ENCODE results near the gene RNF157.

Gene RNF157

DNA sequence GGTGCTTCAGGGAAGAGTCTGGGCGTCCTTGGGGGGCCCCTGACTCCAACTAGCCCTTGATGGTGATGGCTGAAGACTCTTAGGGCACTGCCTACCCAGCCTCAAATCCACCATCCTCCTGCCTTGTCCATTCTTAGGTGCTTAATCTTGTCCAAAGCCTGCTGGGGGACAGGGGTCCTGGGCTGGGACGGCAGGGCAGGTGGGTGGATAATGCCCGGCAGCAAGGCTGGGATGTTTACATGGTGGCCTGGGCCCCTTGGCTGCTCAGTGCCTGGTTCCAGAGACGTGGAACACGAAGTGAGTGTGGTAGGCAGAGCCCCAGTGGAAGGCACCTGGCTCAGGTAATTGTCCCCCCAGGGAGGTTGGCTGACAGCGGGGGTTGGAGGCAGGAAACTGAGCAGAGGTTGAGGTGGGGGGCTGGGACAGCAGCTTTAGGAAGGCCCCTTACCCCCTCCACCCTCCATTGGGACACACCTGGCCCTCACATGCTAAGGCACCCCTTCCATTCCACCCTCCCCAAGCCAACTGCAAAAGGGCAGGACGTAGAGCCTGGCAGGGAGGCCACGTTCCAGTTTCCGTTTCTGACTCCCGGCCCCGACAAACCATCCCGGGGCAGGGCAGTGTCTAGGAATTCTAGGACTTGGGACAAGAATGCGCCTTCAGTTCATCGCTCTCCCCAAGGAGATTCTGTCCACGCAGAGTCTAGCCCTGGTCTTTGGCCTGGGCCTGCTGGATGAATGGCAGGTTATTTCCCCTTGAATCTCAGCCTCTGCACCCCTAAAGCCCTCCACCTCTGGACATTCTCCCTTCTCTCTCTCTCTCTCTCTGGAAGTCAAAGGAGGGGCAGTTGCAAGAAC, 101.2 kb downstream of the RNF157 start:
- DNase-seq: no peak

DNA sequence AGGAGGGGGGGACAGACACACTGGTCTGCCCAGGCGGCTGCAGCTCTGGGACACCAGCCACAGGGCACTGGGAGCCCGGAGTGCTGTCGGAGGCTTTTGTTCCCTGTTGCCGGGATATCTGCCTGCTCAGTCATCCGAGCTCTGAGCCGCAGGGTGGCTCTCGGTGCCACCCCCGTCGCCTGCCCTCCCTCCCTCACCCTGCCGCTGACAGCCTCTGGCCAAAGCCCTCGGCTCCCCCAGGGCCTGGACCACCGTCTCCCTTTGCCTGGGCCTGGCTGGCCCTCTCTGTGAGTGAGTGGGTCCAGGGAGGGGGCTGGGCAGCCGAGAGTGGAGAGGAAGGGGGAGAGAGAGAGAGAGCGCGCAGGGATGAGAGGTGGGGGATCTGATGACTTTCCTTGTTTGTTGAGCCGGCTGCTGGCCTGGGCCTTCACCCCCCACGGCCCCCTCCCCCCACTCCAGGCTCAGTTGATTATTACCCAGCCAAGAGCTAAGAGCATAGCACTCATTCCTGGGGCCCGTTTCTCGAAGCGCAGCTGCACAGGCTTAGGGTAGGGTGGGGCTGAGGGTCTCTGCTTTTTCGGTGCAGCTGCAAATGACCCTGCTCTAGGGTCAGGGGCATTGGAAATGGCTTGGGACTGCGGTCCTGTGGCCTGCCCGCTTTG, 101.9 kb downstream of the RNF157 start:
- no peak for DNase-seq

DNA sequence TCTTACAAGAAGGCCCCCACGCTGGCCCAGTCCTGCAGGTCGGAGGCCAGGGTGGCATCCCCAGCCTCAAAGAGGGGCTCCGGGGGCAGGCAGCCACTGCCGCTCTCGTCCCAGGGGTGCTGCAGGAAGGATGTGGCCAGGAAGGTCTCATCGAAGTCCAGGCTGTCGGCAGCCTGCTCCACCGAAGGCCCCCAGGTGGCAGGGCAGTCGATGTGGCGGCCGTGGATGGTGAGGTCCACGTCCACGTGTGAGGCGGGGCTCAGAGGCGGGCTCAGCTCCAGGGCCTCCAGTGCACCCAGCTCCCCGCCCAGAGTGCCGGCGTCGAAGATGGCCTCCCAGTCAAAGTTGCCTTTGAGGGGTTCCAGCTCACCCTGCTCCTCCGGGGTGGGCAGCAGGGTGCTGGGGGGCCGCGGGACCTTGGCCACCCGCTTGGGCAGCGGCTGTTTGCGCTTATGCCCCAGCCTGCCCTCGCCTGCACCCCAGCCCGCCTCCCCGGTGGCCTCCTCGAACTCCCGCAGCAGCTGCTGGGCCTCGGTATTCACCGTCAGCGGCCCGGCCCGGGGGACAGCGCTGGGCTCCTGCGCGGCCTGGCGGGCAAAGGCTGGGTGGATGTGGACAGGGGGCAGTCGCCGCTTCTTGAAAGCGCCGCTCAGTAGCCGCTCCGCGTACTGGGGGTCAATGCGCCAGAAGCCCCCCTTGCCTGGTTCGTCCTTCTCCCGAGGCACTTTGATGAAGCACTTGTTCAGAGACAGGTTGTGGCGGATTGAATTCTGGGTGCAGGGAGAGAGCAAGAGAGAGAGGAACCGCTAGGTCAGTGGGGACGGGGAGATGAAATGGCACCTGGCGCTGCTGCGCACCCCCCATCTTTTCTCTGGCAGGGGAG, 102.7 kb downstream of the RNF157 start:
- no peak for DNase-seq

DNA sequence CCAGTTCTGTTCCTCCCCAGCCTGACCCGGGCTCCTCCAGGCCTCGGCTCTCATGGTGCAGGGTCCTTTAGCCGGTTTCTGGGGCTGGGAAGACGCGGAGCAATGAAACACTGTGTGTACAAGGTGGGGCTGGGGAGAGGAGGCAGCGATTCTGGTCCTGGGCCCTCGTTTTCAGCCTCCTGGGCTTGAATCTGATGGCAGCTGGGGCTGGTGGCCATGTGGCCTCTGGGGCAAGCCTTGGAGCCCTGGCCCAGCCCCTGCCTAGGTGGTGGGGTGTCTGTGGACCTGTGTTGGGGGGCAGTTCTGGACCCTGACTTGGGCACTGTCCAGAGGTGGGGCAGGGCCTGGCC, 103.3 kb downstream of the RNF157 start:
- no peak for DNase-seq

DNA sequence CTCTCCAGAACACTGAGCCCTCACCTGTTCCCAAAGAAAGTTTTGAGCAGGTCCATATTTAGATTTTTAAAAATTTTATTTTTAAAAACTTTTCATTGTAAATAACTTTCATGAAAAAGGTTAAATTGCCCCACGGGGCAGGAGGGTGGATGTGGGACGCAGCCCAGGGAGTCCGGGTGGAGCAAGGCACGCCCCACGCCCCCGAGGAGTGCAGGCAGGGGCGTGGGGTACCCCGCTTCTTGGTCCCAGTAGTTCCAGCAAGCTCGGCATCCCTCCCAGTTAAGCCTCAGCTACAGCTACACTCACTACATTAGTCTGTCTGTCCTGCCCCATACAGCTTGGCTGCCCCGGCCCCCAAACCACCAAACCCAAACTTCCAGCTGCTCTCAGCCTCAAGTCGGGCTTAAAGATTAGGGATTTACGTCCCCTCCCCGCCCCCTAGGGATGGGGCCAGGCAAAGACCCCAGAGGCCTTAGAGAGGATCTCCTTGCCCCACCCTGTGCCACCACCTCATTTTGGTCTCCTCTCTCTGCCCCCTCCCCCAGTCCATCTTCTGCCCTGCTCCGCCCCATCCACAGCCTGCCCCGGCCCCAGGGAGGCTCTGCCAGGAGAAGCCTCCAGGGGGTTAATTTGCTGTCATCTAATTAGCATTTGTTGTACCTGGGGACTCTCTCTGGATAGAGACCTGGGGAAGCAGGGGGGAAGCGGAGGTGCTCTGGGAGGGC, 103.9 kb downstream of the RNF157 start:
- no peak for DNase-seq

DNA sequence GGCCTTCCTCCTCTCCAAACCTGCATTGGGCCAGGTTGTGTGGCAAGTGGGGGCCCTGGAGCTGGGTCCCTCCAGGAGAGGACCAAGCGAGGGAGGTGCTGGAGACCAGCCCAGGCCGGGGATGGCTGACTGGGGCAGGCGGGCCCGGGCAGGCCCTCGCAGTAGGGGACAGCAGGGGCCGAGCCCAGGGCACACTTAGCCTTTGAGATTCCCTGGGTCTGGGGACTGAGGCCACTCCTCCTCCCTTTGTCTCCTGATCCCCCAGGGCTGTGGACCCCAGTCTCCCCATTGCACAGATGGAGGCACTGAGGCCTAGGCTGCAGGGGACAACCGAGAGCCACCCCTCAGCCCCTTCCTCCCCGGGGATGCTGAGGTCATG, 104.5 kb downstream of the RNF157 start:
- DNase-seq: no peak

DNA sequence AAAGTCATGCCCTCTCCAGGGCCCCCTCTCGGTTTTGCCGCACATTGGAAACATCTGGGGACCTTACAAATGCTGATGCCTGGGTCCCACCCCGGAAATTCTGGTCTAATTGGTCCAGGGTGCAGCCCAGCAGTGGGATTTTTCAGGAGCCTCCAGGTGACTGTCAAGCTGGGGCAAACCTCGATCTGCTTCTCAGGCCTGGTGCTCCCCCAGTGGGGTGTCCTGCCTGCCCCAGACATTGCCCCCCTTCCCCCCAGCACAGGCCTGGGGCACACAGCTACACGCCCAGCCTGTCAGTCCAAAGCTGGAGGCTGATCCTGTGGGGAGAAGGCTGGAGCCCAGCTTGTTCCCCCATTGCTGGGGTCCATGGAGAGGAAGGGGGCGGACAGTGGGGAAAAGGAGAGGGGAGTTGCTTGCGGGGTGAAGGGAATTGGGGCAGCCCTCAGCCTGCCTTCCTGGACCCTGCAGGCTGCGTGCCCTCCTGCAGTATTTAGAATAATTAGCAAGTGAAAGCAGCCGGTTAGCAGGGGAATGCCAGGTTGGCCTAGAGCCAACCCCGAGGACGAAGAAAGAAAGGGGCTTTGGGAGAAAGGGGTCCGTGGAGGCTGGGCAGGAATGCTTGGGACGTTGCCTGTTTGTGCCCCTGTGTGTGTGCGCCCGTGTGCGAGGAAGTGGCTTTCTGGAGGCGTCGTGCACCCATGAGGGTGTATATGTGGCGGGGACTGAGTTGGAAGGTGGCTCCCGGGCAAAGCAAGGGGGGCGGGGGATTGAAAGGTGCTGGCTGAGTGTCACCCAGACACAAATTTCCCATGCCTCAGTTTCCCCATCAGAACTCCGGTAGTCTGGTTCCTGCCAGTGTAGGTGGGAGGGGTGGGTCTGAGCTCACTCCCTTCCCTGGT, 105.1 kb downstream of the RNF157 start:
- DNase-seq: no peak

DNA sequence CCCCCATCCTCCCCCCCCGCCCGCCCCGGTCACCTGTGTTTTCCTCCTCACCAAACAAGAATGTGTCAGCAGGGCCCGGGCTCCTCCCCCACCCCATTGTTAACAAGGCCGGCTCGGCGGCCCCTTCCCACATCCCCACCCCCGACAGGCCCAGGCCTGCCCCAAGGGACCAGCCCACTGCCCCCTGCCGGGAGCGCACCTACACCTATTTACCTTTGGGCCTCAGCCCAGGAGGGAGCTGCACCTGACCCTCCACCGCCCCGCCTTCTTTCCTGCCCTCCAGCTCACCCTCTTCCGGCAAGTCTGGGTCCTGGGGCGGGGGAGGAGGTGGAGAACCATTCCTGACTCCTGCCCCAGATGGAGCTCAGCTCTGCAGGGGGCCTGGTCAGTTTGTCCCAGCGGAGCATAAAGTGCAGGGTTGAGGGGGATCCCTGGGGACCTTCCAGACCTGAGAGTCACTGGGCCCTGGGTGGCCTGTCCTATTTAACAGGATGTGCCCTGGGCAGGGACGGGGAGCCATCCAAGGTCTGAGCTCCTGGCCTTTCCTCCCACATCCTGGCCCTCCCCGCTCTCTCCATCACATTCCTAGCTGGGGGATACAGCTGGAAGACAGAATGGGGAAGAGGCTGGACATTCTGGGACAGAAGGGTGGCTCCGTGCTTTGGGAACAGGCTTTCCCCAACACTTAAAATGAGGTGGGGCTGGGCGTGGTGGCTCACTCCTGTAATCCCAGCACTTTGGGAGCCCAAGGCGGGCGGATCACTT, 107.5 kb downstream of the RNF157 start:
- DNase-seq: no peak

DNA sequence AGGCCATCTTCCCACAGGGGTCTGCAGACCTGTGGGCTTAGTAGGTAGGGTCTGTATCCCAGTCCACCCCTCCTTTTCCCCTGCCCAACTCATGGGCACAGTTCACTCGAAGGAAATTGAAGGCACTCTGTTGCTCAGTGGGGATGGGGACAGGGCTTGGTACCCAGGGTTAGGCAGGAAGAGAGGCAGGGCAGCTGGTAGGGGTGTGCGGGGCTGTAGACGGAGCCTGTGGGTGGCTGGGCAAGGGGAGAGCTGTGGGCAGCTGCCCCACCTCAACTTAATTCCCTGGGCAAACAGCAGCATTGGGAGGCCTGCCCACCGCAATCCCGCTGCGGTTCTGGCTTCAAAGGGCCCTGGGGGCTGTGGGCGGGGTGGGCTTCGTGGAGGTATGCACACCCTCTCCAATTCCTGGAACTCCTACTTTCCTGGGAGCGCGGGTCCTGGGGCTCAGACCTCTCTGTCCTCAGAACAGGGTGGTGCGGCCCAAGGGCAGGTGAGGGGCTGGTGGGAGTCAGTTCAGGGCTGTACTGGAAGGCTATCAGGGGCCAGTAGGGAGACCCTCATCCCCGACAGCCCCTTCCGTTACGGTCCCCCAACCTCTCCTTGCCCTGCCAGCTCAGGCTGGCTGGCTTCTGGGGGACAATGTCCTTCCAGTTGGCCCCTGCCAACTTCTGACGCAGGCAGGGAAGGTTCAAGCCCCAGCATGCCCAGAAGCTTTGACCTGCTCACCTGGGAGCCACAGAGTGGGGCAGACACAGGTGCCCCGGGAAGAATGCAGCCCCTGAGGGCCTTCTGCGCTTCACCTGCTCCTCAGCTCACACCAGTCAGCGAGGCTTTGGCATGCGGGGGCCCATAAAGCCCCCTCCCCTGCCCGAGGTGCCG, 108.4 kb downstream of the RNF157 start:
- DNase-seq: no peak

DNA sequence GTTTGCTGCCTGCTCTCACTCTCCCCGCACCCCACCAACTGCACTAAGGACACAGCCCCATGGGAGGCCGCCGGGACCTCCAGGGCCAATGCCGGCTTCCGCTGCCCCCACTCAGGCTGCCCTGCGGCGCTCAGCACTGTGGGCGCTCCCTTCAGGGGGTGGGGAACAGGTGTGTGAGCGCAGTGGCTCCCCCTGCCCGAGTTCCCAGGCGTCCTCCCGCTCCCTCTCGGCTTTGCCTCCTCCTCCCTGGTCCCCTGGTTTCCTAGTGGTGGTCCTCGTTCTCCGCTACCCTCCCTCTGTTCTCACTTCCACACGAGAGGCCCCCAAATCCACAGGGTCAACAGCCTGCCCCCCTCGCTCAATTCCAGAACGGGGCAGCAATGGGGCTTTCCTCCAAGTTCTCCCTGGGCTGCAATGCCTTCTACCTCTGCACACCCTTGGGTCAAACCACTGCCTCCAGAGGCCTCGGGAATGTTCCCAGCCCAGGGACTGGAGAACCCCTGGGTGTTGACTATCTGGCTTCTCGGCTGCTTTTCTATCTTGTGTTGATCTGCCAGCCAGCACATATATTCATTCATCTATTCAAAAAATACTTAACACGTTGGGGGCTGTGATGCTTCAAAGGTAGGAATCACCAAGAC, 109.1 kb downstream of the RNF157 start:
- no peak for DNase-seq

DNA sequence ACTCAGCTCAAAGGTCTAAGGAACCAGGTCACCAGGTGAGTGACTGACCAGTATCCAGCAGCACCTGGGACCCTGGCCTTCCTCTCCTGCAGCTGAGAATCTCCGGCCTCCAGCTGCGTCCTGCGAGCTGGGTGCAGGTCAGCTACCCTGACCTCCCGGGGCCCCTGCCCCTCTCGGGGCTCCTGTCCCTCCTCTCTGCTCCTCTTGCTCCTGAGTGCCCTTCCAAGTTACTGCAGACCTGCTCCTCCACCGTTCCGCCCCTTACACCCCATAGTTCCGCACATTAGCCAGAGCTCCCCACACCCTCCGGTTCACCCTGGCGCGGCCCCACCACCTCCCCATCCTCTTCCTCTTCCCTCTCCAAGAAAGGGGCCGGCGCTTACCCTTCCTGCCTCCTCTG, 109.8 kb downstream of the RNF157 start:
- DNase-seq: no peak

DNA sequence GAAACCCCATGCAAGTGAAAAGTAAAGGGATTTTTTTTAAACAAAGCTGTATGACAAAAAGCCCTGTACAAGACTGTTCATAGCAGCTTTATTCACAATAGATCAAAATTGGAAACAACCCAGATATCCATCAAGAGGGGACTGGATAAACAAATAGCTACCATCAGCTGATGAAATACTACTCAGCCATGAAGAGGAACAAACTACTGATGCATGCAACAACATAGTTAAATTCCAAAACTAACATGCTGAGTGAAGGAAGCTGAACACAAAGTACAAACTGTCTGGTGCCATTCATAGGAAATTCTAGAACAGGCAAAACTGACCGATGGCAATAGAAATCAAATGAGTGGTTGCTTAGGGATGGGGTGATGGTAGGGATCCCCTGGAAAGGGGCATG, 114.4 kb downstream of the RNF157 start:
- no peak for DNase-seq

DNA sequence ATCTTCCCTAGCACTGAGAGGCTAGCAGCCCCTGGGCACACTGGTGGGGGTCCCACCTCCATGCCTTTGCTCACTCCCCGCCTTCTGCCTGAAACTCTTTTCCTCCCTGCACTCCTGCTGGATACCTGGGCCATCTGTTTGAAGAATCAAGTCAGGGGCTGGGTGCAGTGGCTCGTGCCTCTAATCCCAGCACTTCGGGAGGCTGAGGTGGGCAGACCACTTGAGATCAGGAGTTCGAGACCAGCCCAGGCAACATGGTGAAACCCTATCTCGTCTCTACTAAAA, 115.0 kb downstream of the RNF157 start:
- no peak for DNase-seq

DNA sequence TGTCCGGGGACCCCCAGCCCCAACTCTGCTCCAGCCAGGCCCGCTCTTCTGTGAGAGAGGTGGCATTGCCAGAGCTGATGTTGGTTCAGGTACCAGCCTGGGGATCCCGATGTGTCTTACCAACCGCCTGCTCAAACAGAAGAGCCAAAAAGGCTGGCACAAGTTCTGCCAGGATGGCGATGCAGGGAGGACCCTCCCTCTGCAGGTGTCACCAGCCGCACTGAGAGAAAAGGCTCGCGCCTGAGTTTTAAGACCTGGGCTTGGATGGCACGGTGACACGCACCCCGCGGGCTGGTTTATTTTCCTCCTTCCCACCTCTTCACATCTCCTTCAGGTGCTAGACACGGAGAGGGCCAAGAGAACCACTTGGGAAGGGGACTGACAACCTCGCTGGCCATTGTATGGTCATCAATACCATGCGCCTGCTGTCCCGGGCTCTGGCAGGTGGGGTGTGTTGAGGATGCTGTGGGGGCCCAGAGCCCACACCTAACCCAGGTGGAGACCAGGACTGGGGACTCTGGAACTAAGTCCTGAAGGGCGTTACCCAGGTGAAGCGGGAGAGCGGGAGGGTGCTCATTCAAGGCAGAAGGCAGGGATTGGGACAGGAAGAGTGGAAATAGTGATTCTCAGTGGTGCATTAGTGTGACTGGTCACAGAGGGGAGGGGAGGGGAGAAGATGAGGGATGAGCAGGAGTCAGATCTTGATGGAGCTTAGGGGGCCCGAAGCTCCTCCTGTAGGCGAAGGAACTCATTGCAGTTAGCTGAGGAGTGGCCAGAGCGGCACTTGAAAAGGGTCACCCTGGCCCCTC, 115.5 kb downstream of the RNF157 start:
- DNase-seq: no peak

DNA sequence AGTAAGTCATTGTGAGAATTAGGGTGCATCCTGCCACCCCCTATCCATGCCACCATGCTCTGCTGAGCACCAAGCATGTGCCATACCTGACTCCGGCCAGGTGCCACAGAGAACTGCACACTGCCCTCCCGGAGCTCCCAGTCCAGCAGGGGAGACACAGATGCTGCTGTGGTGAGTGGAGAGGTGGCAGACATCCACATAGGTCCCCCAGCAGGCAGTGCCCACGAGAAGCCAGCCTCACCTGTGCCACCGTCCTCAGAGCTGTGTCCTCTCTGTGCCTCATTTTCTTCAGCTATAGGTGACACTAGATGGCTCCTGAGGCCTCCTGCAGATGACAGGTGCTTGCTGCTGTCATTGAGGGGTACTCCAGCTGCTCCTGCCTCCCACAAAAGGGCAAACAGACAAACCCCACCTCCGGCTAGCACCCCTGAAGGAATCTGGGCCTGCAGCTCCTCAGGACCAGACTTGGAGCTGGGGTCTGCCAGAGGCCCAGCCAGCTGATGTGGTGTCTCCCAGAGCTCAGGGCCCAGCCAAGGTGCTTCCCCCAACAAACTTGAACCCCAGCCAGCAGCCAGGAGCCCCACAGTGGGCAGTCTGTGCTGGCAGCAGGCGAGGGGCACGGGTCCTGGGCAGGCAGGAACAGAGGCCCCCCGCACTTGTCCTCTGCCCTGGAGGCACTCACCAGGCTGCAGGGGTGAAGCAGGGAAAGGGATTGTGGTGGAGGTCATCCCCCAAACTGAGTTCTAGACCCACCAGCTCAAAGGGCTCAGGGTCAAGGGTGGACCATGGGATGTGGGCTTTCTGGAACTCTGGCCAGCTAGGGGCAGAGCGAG, 116.3 kb downstream of the RNF157 start:
- DNase-seq: no peak

DNA sequence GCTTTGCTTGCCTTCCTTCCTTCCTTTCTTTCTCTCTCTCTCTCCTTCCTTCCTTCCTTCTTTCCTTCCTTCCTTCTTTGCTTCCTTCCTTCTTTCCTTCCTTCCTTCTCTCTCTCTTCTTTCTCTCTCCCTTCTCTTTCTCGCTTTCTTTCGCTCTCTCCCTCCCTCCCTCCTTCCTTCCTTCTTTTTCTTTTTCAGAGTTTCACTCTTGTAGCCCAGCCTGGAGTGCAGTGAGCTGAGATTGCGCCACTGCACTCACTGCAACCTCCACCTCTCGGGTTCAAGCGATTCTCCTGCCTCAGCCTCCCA, 117.1 kb downstream of the RNF157 start:
- no peak for DNase-seq

DNA sequence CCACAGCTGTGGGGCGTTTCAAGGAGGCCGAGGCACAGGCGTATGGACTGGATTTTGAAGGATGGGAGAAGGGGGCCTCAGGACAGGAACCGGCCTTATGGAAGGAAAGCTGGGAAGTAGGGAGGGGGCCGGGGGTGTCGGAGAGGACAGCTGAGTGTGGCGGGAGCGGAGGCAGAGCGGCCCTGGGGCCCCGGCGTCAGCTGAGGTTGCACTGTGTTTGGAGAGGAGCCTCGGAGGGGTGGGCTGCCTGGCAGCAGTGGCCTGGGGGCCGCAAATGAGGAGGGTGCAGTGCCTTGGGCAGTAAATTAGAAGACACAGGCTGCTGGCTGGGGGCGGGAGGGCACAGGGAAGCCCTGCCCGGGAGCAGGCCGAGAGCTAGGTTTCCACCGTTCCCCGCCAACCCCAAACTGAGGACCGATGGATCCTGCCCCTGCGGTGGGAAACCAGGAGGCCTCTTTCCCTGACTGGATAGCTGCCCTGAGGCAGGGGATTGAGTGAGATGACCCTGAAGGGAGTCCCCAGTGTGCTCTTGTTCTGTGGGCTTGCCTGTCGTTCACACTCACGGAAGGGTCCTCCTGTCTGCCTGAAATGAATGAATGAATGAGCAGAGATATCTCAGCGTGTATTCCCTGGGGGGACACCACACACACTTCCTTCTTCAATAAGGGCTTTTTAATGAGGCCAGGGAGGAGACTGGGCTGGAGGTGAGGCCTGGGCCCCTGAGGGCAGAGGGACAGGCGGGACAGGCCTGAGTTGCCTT, 117.7 kb downstream of the RNF157 start:
- DNase-seq: no peak
